Nucleus accumbens (tissue), 56 donors: ENCODE data around the gene PATZ1.

Source experiments
- DNase-seq, 56 donors: peaks; one replicate each; lab custom pipeline; 2025; lab: John Stamatoyannopoulos, UW

The PATZ1 gene

GRCh38 chr22:31343235-31344191 is 2.6 kb downstream of the PATZ1 start:
- DNase-seq = peak in 22 of 56 donors; percentile 10 to 59 (median 22)

- DNase-seq = peak in 2 of 56 donors; percentile 15
Observed at GRCh38 chr22:31342389-31343140, 3.6 kb downstream of the PATZ1 start.

GRCh38 chr22:31341386-31342088 is 4.6 kb downstream of the PATZ1 start:
- DNase-seq = no peak

- no peak for DNase-seq
Observed at GRCh38 chr22:31340765-31341247, 5.3 kb downstream of the PATZ1 start.

GRCh38 chr22:31340360-31340759 is 5.8 kb downstream of the PATZ1 start:
- DNase-seq = no peak

GRCh38 chr22:31339148-31339832 is 6.9 kb downstream of the PATZ1 start:
- no peak for DNase-seq

- no peak for DNase-seq
Observed at GRCh38 chr22:31337178-31337577, 9.0 kb downstream of the PATZ1 start.

GRCh38 chr22:31334329-31334728 is 11.8 kb downstream of the PATZ1 start:
- DNase-seq = no peak

GRCh38 chr22:31333641-31334040 is 12.5 kb downstream of the PATZ1 start:
- peak in 7 of 56 donors; percentile 10 to 61 (median 29) for DNase-seq

- no peak for DNase-seq
Observed at GRCh38 chr22:31332886-31333285, 13.3 kb downstream of the PATZ1 start.

- DNase-seq = no peak
Observed at GRCh38 chr22:31332010-31332409, 14.1 kb downstream of the PATZ1 start.

GRCh38 chr22:31329453-31330215 is 16.5 kb downstream of the PATZ1 start:
- no peak for DNase-seq

GRCh38 chr22:31329029-31329428 is 17.1 kb downstream of the PATZ1 start:
- DNase-seq = no peak

GRCh38 chr22:31328544-31328960 is 17.6 kb downstream of the PATZ1 start:
- no peak for DNase-seq

GRCh38 chr22:31327806-31328543 is 18.2 kb downstream of the PATZ1 start:
- DNase-seq = no peak

- no peak for DNase-seq
Observed at GRCh38 chr22:31326877-31327276, 19.3 kb downstream of the PATZ1 start.

GRCh38 chr22:31323578-31324550 is 22.3 kb downstream of the PATZ1 start:
- DNase-seq = no peak
